DMS153 treated with DMSO at 0.1 percent for 48 hours (cell line): ENCODE measurements around the gene RIN3.

Experiments
- DNase-seq: peaks from one replicate; lab custom pipeline; 2025; ENCODE audit not compliant: unreplicated experiment; lab: John Stamatoyannopoulos, UW

The RIN3 gene

GRCh38 chr14:92684801-92685560, 171.4 kb downstream of the RIN3 start:
- DNase-seq = no peak

- no peak for DNase-seq
Observed at GRCh38 chr14:92685784-92686355, 172.3 kb downstream of the RIN3 start.

GRCh38 chr14:92686411-92686899, 172.9 kb downstream of the RIN3 start:
- DNase-seq = no peak

GRCh38 chr14:92686900-92687427, 173.4 kb downstream of the RIN3 start:
- peak; percentile 70 for DNase-seq

GRCh38 chr14:92687681-92688433, 174.3 kb downstream of the RIN3 start:
- DNase-seq = peak; percentile 41

GRCh38 chr14:92688434-92689375, 175.1 kb downstream of the RIN3 start:
- peak; percentile 43 for DNase-seq

GRCh38 chr14:92690171-92691011, 176.8 kb downstream of the RIN3 start:
- peak; percentile 30 for DNase-seq

- peak; percentile 91 for DNase-seq
Observed at GRCh38 chr14:92692822-92693226, 179.2 kb downstream of the RIN3 start.

- DNase-seq = no peak
Observed at GRCh38 chr14:92693998-92694795, 180.6 kb downstream of the RIN3 start.

GRCh38 chr14:92694807-92695206, 181.2 kb downstream of the RIN3 start:
- no peak for DNase-seq

- no peak for DNase-seq
Observed at GRCh38 chr14:92695562-92695961, 182.0 kb downstream of the RIN3 start.

GRCh38 chr14:92696366-92696765, 182.8 kb downstream of the RIN3 start:
- no peak for DNase-seq

GRCh38 chr14:92698393-92698792, 184.8 kb downstream of the RIN3 start:
- no peak for DNase-seq

- DNase-seq = no peak
Observed at GRCh38 chr14:92701826-92702225, 188.2 kb downstream of the RIN3 start.

- DNase-seq = no peak
Observed at GRCh38 chr14:92702441-92702918, 188.9 kb downstream of the RIN3 start.

- DNase-seq = no peak
Observed at GRCh38 chr14:92703516-92703915, 189.9 kb downstream of the RIN3 start.

- no peak for DNase-seq
Observed at GRCh38 chr14:92704036-92704804, 190.6 kb downstream of the RIN3 start.

- DNase-seq = no peak
Observed at GRCh38 chr14:92704821-92705220, 191.2 kb downstream of the RIN3 start.
